Measurements from ENCODE around the gene PGRMC1.

- TF ChIP-seq CTCF (IDR thresholded peaks at IDR 0.05): no peak
- TF ChIP-seq ZFX (IDR thresholded peaks at IDR 0.05; ENCODE audit: borderline replicate concordance): no peak
Observed at GRCh38 chrX:119222932-119223331, 13.2 kb upstream of the PGRMC1 start.

Measured in 22Rv1 (cell line).